NCI-H1694 (cell line): ENCODE measurements around the gene SLC22A16.
"Not testable (repeated sequence)": the region's sequence is repeated elsewhere in the genome, so short reads cannot be mapped to it uniquely, and the experiment has no call there.

Experiments
- DNase-seq: peaks from one replicate; lab custom pipeline; 2025; lab: John Stamatoyannopoulos, UW

The SLC22A16 gene

GRCh38 chr6:110476046-110476849 is at the start of gene SLC22A16:
TSS of gene SLC22A16 (minus strand) at chr6:110476613. CDS start at chr6:110476574, 39 bp downstream.
- no peak for DNase-seq

GRCh38 chr6:110525001-110525400 is 48.6 kb upstream of the SLC22A16 start:
- no peak for DNase-seq

GRCh38 chr6:110524305-110524704 is 47.9 kb upstream of the SLC22A16 start:
- no peak for DNase-seq

GRCh38 chr6:110523451-110524021 is 47.1 kb upstream of the SLC22A16 start:
- DNase-seq, result no peak

- DNase-seq, result no peak
Observed at GRCh38 chr6:110522427-110522826, 46.0 kb upstream of the SLC22A16 start.

- DNase-seq, result no peak
Observed at GRCh38 chr6:110520992-110521543, 44.7 kb upstream of the SLC22A16 start.

- DNase-seq, result no peak
Observed at GRCh38 chr6:110520209-110520965, 44.0 kb upstream of the SLC22A16 start.

GRCh38 chr6:110517601-110518281 is 41.3 kb upstream of the SLC22A16 start:
- no peak for DNase-seq

- DNase-seq, result no peak
Observed at GRCh38 chr6:110517034-110517433, 40.6 kb upstream of the SLC22A16 start.

- DNase-seq, result no peak
Observed at GRCh38 chr6:110514818-110515217, 38.4 kb upstream of the SLC22A16 start.

- DNase-seq, result no peak
Observed at GRCh38 chr6:110512991-110513390, 36.6 kb upstream of the SLC22A16 start.

- not testable (repeated sequence) for DNase-seq
Observed at GRCh38 chr6:110512549-110512948, 36.1 kb upstream of the SLC22A16 start.

- DNase-seq, result no peak
Observed at GRCh38 chr6:110511401-110511800, 35.0 kb upstream of the SLC22A16 start.

- no peak for DNase-seq
Observed at GRCh38 chr6:110509617-110510241, 33.3 kb upstream of the SLC22A16 start.

GRCh38 chr6:110504891-110505290 is 28.5 kb upstream of the SLC22A16 start:
- DNase-seq, result not testable (repeated sequence)

- DNase-seq, result no peak
Observed at GRCh38 chr6:110495949-110496348, 19.5 kb upstream of the SLC22A16 start.

- no peak for DNase-seq
Observed at GRCh38 chr6:110493253-110493800, 16.9 kb upstream of the SLC22A16 start.

- DNase-seq, result no peak
Observed at GRCh38 chr6:110492584-110492983, 16.2 kb upstream of the SLC22A16 start.

- no peak for DNase-seq
Observed at GRCh38 chr6:110491644-110492317, 15.4 kb upstream of the SLC22A16 start.

GRCh38 chr6:110491299-110491643 is 14.9 kb upstream of the SLC22A16 start:
- no peak for DNase-seq

GRCh38 chr6:110490110-110490509 is 13.7 kb upstream of the SLC22A16 start:
- DNase-seq, result no peak
